H1 (cell line): ENCODE measurements around the gene CDPF1.

ENCODE experiments used
- JUN ChIP-seq: IDR thresholded peaks from 2 replicates; pipeline ENCODE4 v1.6.1; 2011; ENCODE audit warnings: low read depth, mild to moderate bottlenecking, improper control_type of control experiment, low read length
- JUND ChIP-seq: IDR thresholded peaks from 2 replicates; pipeline ENCODE4 v1.6.1; 2011; ENCODE audit warnings: mild to moderate bottlenecking, improper control_type of control experiment, low read length
- POLR2A ChIP-seq, 2 experiments: IDR thresholded peaks; 1 replicate in 1 of 2; 2 replicates in 1 of 2; pipeline ENCODE4 v1.6.1; 2011; ENCODE audit warnings: low read depth in 2 of 2, low read length in 2 of 2, mild to moderate bottlenecking in 2 of 2; ENCODE audit errors: control extremely low read depth in 1 of 2
- POU5F1 ChIP-seq: IDR thresholded peaks from 2 replicates; pipeline ENCODE4 v1.6.1; 2011; ENCODE audit warnings: low read depth, mild to moderate bottlenecking, low read length, moderate library complexity
- RFX5 ChIP-seq: IDR thresholded peaks from 2 replicates; pipeline ENCODE4 v1.6.1; 2011; ENCODE audit warnings: low read depth, low read length, improper control_type of control experiment, borderline replicate concordance
- TAF7 ChIP-seq: optimal IDR thresholded peaks from 2 replicates; pipeline ENCODE3; 2011; ENCODE audit warnings: low read depth, mild to moderate bottlenecking, inconsistent platforms, low read length, moderate library complexity, borderline replicate concordance
- YY1 ChIP-seq: IDR thresholded peaks from 2 replicates; pipeline ENCODE4 v1.6.1; 2011; ENCODE audit warnings: low read depth, mild to moderate bottlenecking, low read length
- TF ChIP-seq, protein P1 (sequence below), 3 experiments: IDR thresholded peaks; 1 replicate in 2 of 3; 2 replicates in 1 of 3; pipeline versions ENCODE4 v1.5.1 to v1.6.1; 2011; ENCODE audit warnings: low read length in 3 of 3, mild to moderate bottlenecking in 3 of 3, inconsistent platforms in 2 of 3, low read depth in 1 of 3, moderate library complexity in 1 of 3; ENCODE audit not compliant: insufficient read depth in 1 of 3; ENCODE audit errors: control extremely low read depth in 1 of 3

DNA sequence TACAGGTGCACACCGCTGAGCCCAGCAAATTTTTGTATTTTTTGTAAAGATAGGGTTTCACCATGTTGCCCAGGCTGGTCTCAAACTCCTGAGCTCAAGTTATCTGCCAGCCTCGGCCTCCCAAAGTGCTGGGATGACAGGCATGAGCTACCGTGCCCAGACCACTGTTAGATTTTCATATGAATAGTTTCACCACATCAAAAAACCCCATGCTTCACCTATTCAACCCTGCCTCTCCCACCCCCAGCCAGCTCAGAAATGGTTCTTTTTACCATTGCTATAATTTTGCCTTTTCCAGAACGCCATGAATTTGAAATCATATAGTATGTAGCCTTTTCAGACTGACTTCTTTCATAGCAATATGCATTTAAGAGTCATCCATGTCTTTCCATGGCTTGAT, 37.9 kb downstream of the CDPF1 start:
- TF ChIP-seq, protein P1, sequence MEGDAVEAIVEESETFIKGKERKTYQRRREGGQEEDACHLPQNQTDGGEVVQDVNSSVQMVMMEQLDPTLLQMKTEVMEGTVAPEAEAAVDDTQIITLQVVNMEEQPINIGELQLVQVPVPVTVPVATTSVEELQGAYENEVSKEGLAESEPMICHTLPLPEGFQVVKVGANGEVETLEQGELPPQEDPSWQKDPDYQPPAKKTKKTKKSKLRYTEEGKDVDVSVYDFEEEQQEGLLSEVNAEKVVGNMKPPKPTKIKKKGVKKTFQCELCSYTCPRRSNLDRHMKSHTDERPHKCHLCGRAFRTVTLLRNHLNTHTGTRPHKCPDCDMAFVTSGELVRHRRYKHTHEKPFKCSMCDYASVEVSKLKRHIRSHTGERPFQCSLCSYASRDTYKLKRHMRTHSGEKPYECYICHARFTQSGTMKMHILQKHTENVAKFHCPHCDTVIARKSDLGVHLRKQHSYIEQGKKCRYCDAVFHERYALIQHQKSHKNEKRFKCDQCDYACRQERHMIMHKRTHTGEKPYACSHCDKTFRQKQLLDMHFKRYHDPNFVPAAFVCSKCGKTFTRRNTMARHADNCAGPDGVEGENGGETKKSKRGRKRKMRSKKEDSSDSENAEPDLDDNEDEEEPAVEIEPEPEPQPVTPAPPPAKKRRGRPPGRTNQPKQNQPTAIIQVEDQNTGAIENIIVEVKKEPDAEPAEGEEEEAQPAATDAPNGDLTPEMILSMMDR (IDR thresholded peaks at IDR 0.05; ENCODE audit: control extremely low read depth in 1 of 3, insufficient read depth in 1 of 3, low read depth in 1 of 3, low read length in 3 of 3), result no peak
- TF ChIP-seq TAF7 (no peak), POLR2A (IDR thresholded peaks at IDR 0.05; ENCODE audit: control extremely low read depth in 1 of 2, low read depth in 2 of 2, low read length in 2 of 2) (no peak), POU5F1 (no peak), YY1 (no peak), JUN (no peak), RFX5 (no peak), JUND (no peak)
